Right forelimb (tissue), 1 donor: Measurements from ENCODE around the gene R3HDM2.
A peak's percentile ranks its signal among the peaks of the same experiment; 100 is the strongest.
"Not testable (repeated sequence)": the region's sequence is repeated elsewhere in the genome, so short reads cannot be mapped to it uniquely, and the experiment has no call there.

Source experiments
- DNase-seq: peaks from one replicate; pipeline ENCODE4 v3.0.0-alpha.2; 2018

R3HDM2 gene

GRCh38 chr12:57370696-57371095 is 60.1 kb downstream of the R3HDM2 start:
- no peak for DNase-seq

DNA sequence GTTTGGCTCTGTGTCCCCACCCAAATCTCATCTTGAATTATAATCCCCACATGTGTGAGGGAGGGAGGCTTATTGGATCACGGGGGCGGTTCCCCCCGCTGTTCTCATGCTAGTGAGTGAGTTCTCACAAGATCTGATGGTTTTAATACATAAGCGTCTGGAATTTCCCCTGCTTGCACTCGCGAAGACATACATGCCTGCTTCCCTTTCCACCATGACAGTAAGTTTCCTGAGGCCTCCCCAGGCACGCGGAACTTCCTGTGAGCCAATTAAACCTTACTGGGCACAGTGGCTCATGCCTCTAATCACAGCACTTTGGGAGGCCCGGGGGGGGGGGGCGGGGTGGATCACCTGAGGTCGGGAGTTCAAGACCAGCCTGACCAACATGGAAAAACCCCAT is 60.8 kb downstream of the R3HDM2 start:
- no peak for DNase-seq

GRCh38 chr12:57369202-57369601 is 61.6 kb downstream of the R3HDM2 start:
- no peak for DNase-seq

GRCh38 chr12:57368349-57369095 is 62.3 kb downstream of the R3HDM2 start:
- DNase-seq: no peak

GRCh38 chr12:57367121-57367520 is 63.7 kb downstream of the R3HDM2 start:
- no peak for DNase-seq

- no peak for DNase-seq
Measured at GRCh38 chr12:57366315-57366714, 64.5 kb downstream of the R3HDM2 start.

DNA sequence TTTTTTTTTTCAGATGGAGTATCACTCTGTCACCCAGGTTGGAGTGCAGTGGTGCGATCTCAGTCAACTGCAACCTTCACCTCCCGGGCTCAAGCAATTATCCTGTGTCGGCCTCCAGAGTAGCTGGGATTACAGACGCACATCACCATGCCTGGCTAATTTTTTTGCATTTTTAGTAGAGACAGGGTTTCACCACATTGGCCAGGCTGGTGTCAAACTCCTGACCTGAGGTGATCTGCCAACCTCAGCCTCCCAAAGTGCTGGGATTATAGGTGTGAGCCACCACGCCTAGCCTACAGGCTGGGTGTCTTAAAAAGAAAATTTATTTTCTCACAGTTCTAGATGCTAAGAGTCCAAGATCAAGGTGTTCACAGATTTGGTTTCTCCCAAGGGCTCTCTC is 66.7 kb downstream of the R3HDM2 start:
- not testable (repeated sequence) for DNase-seq

GRCh38 chr12:57360468-57360867 is 70.4 kb downstream of the R3HDM2 start:
- no peak for DNase-seq

GRCh38 chr12:57358646-57359045 is 72.2 kb downstream of the R3HDM2 start:
- DNase-seq: no peak

- DNase-seq: no peak
Measured at GRCh38 chr12:57355734-57356133, 75.1 kb downstream of the R3HDM2 start.

- no peak for DNase-seq
Measured at GRCh38 chr12:57352166-57352565, 78.7 kb downstream of the R3HDM2 start.

- DNase-seq: no peak
Measured at GRCh38 chr12:57347284-57347683, 83.6 kb downstream of the R3HDM2 start.

DNA sequence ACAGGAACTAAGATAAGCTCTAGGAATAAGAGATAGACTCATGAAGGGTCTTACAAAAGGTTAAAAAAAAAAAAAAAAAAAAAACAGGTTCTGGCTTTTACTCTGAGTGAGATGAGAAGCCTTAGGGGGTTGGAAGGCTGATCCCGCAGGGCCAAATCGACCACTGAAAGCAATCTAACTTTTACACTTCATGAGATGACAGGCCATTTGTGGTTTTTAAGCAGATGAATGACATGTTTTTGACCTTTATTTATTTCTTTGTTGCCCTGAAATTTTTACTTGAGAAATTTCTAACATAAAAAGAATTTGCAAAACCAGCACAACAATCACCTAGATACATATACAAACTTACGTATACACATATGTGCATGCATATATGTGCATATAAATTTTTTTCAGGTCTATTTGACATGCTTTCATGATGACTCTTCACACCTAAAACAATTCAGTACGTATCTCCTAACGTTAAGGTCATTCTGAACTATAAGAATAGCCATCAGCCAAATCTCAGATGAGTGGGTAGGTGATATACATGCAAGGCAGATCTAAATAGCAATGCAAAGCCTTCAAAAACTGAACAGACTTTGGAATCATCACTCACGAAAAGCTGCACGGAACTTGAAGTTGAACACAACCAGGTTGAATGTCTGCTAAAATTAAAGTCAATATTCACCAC is 87.0 kb downstream of the R3HDM2 start:
- DNase-seq: no peak

DNA sequence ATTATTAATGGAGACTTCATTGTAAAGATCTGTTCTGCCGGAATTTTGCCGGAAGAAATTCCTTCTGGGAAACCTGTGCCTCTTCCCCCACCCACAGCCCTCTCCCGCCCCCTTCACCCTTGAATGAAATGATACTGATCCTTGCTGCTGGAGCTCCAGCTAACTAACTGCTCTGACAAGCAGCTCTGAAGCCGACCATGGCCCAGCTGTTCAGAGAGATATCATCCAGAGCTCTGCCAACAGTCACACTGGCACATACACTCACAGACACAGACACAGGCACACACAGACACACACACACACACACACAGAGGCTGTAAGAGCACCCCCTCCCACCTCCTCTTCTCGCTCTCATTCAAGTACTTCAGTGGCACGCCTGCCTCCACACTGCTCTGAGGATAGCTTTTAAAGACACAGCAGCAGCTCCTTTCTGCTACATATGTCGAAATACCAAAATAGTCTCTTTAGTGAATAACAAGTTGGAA is 88.6 kb downstream of the R3HDM2 start:
- peak; percentile 63 for DNase-seq

DNA sequence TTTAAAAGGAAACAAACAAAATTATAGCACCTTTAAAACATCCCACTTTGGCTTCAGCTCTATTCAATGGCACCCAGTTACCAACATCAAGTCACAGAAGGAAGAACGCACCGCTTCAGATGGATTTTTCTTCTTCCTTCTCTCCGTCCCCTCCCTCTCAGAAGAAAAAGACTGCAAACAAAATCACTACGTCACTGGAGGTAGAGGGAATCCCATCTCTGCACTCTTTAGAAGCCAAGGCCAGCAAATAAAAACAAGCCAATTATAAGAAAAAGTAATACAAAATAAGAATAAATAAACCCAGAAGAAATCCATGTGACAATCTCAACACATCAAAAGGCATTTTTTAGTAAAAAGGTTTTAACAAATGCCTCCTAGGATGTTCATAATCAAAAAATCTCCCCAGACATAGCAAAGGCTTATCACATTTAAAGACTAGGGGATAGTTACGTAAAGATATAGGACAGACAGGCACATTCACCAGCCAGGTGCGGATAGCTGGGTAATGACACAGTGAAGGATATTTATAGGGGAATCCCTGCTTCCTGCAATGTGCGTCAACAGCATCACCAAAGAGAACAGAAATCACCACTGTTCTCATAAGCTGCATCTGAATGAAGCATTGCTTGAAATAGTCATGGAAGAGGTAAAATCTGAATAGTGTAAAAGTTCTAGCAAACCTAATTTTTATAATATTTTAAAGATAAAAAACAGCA is 89.4 kb downstream of the R3HDM2 start:
- DNase-seq: no peak

DNA sequence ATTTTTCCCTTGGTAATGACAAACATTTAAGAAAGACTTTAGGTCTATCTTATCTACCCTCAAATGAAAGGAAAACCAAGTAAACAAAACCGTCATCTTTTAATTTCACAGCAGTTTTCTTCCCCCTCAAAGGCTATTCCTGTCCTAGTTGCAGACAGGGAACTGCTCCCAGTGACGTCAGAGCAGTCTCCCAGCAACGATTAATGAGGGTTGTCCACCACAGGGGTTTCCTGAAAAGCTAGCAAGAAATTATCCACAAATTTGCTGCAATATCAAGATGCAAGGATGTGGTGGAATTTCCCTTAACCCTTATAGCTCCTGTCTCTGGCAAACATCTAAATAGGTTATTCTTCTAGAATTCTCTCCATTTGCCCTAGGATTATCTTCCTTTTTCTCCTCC is 90.7 kb downstream of the R3HDM2 start:
- peak; percentile 65 for DNase-seq

- DNase-seq: not testable (repeated sequence)
Measured at GRCh38 chr12:57336299-57336698, 94.5 kb downstream of the R3HDM2 start.

DNA sequence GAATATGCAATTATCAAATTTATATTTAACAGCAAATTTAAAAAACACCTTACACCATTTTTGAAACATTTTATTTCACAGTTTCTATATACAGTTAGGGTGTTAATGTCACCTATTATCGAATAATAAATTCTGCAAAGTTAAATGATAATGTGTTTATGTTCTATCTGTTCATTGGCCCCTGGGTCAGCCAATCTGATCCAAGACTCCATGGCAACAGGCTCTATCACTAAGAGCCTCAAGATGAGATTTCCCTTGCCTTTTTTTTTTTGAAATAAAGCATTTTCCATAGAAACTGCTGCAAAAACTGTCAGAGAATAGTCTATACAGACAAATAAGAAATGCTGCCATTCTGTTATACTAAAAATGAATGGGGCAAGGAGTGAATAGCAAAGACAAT is 96.6 kb downstream of the R3HDM2 start:
- no peak for DNase-seq

DNA sequence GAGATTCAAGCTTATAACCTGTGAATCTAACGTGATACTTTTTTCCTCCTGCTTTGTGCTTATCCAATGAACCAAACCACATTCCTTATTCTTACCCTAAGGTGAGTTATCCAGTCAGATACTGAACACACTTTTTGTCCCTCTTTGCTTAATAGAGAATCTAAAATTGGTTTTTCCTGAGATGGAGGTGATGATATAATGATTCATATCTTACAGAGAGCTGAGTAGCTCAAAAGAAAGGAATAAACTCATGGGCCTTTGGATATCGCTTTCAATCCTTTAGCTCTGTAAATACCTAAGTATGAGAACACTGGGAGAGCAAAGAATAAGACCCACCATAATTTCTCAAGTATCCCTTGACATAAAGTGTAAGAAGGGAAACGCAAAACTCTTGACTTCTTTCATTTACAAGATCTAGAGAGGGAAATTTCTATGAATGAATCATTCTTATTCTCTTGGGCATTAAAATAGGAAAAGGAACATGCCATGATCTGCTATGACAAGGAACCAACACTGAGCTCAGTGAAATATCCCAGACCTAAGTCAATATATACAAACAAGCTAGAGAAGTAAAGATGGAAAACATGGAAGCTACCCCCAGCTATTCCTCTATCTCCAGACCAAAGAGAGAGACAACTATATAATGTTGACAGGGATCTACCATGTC is 98.1 kb downstream of the R3HDM2 start:
- DNase-seq: no peak

- no peak for DNase-seq
Measured at GRCh38 chr12:57330992-57331391, 99.9 kb downstream of the R3HDM2 start.

GRCh38 chr12:57329219-57329618 is 101.6 kb downstream of the R3HDM2 start:
- no peak for DNase-seq

DNA sequence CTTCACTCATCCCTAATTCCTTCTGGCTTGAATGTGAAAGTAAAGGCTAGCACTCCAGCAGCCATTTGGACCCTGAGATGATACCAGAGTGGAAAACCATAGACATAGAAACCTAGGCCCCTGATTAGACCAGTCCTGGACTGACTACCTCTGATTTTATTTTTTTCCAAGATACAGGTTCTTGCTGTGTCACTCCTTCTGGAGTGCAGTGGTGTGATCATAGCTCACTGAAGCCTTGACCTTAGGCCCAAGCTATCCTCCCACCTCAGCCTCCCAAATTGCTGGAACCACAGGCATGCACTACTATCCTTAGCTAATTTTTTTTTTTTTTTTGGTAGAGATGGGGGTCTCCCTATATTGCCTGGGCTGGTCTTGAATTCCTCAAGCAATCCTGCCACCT is 105.4 kb downstream of the R3HDM2 start:
- no peak for DNase-seq

DNA sequence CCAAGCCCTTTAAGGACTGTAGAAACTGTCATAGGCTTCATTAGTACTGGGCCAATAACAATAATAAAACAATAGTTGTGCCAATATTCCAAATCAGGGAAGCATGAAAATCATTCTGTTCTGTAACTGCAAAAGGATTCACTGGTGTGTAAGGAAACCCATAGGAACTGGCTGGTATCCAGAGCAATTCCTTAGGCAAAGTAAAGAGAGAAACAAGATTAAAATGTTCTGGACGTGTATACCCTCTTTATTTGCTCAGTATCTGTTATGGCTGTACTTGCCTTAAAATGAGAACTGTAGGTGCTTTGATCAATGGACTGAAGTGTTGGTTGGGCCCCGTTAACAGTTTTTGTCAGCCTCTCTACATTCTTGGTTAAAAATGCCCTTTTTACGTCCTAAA is 107.4 kb downstream of the R3HDM2 start:
- DNase-seq: no peak
